ENCODE measurements around the gene ANO7.

The ANO7 gene

DNA sequence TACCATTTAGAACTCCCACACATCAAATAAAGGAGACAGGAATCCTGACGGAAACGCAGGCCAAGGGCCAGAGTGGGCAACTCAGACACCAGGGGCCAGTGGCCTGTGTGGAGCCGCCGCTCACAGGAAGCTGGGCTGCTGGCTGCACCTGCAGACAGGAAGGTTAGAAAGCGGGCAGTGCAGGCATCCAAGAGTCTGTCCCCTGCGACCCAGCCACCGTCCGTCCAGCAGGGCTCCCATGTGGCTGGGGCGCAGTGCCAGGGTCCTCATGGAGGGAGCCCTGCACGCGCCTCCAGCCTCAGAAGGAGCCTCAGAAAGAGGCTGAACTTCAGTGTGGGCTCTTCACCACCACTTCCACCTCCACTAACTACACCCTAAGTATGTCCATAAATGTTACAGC, 2.5 kb upstream of the ANO7 start:
- TF ChIP-seq, protein P1, sequence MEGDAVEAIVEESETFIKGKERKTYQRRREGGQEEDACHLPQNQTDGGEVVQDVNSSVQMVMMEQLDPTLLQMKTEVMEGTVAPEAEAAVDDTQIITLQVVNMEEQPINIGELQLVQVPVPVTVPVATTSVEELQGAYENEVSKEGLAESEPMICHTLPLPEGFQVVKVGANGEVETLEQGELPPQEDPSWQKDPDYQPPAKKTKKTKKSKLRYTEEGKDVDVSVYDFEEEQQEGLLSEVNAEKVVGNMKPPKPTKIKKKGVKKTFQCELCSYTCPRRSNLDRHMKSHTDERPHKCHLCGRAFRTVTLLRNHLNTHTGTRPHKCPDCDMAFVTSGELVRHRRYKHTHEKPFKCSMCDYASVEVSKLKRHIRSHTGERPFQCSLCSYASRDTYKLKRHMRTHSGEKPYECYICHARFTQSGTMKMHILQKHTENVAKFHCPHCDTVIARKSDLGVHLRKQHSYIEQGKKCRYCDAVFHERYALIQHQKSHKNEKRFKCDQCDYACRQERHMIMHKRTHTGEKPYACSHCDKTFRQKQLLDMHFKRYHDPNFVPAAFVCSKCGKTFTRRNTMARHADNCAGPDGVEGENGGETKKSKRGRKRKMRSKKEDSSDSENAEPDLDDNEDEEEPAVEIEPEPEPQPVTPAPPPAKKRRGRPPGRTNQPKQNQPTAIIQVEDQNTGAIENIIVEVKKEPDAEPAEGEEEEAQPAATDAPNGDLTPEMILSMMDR (conservative IDR thresholded peaks at IDR 0.05): no peak
- no peak overlapping the region for H3K27ac ChIP-seq

DNA sequence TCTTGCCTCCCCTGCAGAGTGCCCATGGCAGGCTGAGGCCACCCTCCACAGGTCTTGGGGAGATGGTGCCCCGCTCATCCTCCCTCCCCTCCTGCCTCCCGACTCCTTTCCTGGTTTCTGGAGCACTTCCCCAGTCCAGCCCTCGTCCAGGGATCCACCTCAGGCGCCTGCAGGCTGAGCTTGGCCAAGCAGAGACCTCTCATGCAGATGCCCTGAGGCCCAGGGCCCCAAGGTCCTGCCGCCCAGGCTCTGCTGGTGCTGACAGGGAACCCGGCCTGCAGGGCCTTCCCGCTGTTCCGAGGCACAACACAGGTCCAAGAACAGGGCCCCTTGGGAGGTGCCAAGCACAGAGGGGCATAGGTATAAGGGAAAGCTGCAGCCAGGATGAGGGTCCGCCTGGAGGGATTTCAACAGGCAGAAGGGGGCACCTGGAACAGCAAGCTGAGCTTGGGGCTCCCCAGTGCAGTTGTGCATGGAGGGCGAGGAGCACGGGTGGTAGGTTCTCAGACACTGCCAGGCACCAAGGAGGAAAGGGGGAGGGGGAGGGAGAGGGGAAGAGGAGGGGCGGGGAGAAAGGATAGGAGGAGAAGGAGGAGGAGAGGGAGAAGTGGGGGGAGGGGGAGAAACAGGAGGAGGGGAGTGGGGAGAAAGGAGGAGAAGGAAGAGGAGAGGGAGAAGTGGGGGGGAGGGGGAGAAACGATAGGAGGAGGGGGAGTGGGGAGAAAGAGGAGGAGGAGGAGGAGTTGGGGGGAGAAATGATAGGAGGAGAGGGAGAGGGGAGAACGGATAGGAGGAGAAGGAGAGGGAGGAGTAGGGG, 1.2 kb upstream of the ANO7 start:
- TF ChIP-seq, protein P1 (conservative IDR thresholded peaks at IDR 0.05): no peak
- H3K27ac ChIP-seq: peak overlapping the region; percentile 61; the same call in 1 of the 2 replicates

DNA sequence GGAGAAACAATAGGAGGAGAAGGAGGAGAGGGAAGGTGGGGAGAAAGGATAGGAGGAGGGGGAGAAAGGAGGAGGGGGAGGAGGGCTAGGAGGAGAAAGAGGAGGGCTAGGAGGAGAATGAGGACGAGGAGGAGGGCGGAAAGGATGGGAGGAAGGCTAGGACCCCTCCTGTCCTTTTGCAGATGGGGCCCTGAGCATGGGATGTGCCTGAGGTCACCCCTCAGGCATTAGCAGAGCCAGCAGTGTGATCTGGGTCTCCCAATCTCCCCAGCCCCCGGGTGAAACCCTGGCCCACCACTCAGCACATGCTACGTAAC, 601 bp upstream of the ANO7 start:
- TF ChIP-seq, protein P1 (conservative IDR thresholded peaks at IDR 0.05): no peak
- peak overlapping the region; percentile 61 for H3K27ac ChIP-seq

DNA sequence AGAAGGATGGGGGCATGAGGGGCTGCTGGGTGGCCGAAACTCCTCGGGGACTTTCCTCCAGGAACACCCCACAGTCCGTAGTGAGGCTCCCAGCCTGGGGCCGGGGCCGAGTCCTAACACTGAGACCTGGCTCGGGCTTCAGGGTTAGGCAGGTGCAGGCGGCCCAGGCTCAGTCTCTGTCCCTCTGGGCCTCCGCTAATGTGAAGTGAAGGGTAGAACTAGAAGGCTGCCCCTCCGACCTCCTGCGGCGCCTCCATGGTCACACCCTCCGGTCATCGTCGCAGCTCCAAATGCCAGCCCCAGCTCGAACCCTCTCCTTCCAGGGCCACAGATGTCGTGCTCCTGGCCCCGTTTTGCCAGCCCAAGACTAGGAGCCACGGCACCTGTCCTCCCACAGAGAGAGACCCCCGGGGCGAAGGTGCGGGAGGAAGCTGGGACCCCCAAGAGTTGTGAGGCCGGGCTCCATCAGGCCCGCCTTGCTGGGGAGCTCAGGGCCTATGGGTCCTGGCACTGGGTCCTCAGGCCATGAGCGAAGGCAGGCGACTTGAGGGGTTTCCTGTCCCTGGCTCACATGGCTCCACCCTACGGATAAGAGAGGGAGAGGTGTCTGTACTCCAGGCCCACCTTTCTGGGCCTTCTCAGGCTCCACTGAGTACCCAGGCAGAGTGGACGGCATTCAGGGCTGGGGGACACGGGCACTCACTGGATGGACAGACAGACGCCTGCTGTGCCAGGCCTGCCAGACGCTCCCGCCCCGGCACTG, 797 bp downstream of the ANO7 start:
- H3K27ac ChIP-seq: peak overlapping the region; percentile 61
- TF ChIP-seq, protein P1 (conservative IDR thresholded peaks at IDR 0.05): no peak

DNA sequence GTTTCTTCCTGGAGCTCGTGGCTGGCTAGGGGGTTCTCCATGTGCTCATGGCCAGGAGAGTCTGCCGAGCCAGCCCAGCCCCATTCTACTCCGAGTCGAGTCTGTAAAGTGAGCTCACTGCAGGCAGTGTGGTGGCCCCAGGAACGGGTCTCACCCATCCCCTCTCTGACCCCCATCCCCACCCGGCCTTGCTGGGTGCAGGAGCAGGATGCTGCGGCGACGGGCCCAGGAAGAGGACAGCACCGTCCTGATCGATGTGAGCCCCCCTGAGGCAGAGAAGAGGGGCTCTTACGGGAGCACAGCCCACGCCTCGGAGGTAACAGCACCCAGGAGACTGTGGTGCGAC, 1.4 kb downstream of the ANO7 start:
- TF ChIP-seq, protein P1 (conservative IDR thresholded peaks at IDR 0.05): no peak
- H3K27ac ChIP-seq: no peak overlapping the region; the same call in 1 of the 2 replicates

DNA sequence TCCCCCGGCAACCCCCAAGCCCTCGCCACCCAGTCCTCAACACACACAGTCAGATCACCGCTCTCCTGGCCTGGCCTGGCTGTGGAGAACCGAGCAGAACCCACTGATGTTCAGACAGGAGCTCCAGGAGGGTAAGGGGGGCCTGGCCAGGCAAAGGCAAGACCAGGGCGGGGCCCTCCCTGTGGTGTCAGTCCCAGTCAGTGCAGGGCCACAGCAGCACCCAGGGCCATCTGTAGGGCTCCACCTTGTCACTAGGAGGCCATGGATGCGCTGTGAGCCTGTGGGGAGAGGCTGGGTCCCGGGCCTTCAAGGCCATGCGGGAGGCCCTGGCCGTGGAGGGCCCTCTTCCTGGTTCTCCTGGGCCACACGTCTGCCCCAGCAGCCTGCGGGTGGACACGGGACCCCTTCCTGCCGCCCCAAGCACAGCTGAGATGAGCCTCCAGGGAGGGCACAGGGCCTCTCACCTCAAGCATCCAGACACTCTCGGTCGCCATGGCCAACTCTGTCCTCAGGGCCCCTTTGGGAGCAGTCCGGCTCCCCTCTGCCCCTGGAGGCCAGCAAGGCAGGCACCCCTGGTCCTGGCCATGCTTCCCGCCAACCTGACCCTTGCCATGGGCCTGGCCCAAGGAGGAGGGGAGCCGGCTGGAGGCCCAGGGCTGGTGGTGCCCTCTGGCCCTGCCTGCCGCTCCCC, 2.0 kb downstream of the ANO7 start:
- TF ChIP-seq, protein P1 (conservative IDR thresholded peaks at IDR 0.05): no peak
- no peak overlapping the region for H3K27ac ChIP-seq

DNA sequence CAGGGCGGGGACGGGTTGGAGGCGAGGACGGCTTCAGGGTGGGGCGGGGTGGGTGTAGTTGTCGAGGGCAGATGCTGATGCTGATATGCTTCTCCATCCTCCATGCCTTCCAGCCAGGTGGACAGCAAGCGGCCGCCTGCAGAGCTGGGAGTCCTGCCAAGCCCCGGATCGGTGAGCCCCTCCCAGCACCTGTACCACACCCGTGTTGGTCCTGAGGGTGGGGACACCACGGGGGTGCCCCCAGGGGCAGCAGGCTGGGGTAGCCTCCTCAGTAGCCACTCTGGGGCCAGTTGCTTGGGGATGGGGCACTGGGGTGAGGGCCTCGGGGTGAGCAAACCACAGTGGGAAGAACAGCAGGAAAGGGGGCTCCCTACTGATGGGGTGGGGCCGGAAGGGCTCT, 2.6 kb downstream of the ANO7 start:
- TF ChIP-seq, protein P1 (conservative IDR thresholded peaks at IDR 0.05): no peak
- no peak overlapping the region for H3K27ac ChIP-seq
